Naive thymus-derived CD4-positive, alpha-beta T cell (primary cell): ENCODE results near the gene APOBEC3H. TPM values are rescaled to one million over a fixed set of nuclear protein-coding genes. Genes with fewer than 3 reads are reported as not detected.

ENCODE experiments used
- ATAC-seq: fragments of 150-1000 bp; cut with Tn5 transposase; 2 replicates; pipeline ENCODE4 v1.10.0; 2021; ENCODE audit warnings: mild to moderate bottlenecking, moderate library complexity
- CTCF ChIA-PET: fragments of 350-600 bp; sonication (Branson Sonifier 250); formaldehyde crosslinking; loops from one replicate; lab custom pipeline; 2021; ENCODE audit warnings: antibody characterized with exemption; lab: Charles Lee
- POLR2A ChIA-PET: fragments of 350-600 bp; sonication (Branson Sonifier 250); formaldehyde crosslinking; loops from one replicate; lab custom pipeline; 2021; ENCODE audit warnings: antibody characterized with exemption, inconsistent platforms; lab: Charles Lee
- DNase-seq, 9 donors: peaks; one replicate each; pipeline versions ENCODE4 v3.0.0 to v3.0.0-alpha.2; 2020 to 2022; ENCODE audit warnings: mixed read lengths in 1 of 9
- H3K27ac ChIP-seq: one replicate; pipeline ENCODE4 v1.7.0; 2013; ENCODE audit warnings: mild to moderate bottlenecking, low read depth, low read length, moderate library complexity
- H3K27me3 ChIP-seq, 2 donors: one replicate each; pipeline ENCODE4 v1.7.0; 2013; ENCODE audit warnings: low read length in 2 of 2, mild to moderate bottlenecking in 2 of 2, moderate library complexity in 2 of 2; ENCODE audit not compliant: control insufficient read depth in 2 of 2, insufficient read depth in 2 of 2
- H3K36me3 ChIP-seq, 3 experiments: 1 replicate in 2 of 3; 2 replicates in 1 of 3; pipeline ENCODE4 v1.7.0; 2013; ENCODE audit warnings: low read length in 3 of 3, mild to moderate bottlenecking in 3 of 3, moderate library complexity in 1 of 3; ENCODE audit not compliant: insufficient read depth in 3 of 3, control insufficient read depth in 2 of 3
- H3K4me1 ChIP-seq, 2 donors: one replicate each; pipeline ENCODE4 v1.7.0; 2013; ENCODE audit warnings: low read length in 2 of 2, mild to moderate bottlenecking in 2 of 2, moderate library complexity in 1 of 2; ENCODE audit not compliant: control insufficient read depth in 2 of 2, insufficient read depth in 2 of 2
- H3K4me3 ChIP-seq: 2 replicates; pipeline ENCODE4 v1.7.0; 2013; ENCODE audit warnings: mild to moderate bottlenecking, low read length
- H3K9me3 ChIP-seq, 3 experiments: 1 replicate in 2 of 3; 2 replicates in 1 of 3; pipeline ENCODE4 v1.7.0; 2013; ENCODE audit warnings: low read length in 3 of 3; ENCODE audit not compliant: control insufficient read depth in 2 of 3
- H3K27ac Mint-ChIP-seq, 9 donors: one replicate each; pipeline ENCODE4 v1.8.0; 2020 to 2022; ENCODE audit warnings: mixed read lengths in 9 of 9, mild to moderate bottlenecking in 8 of 9, moderate library complexity in 5 of 9, inconsistent platforms in 2 of 9
- H3K27me3 Mint-ChIP-seq, 5 donors: one replicate each; pipeline ENCODE4 v1.8.0; 2021 to 2022; ENCODE audit warnings: mixed read lengths in 5 of 5, mild to moderate bottlenecking in 1 of 5
- H3K36me3 Mint-ChIP-seq, 5 donors: one replicate each; pipeline ENCODE4 v1.8.0; 2020 to 2022; ENCODE audit warnings: mixed read lengths in 5 of 5, mild to moderate bottlenecking in 3 of 5, inconsistent platforms in 1 of 5
- H3K4me1 Mint-ChIP-seq, 7 donors: one replicate each; pipeline ENCODE4 v1.8.0; 2020 to 2022; ENCODE audit warnings: mixed read lengths in 7 of 7, mild to moderate bottlenecking in 3 of 7, inconsistent platforms in 1 of 7
- H3K4me3 Mint-ChIP-seq, 10 donors: one replicate each; pipeline ENCODE4 v1.8.0; 2020 to 2022; ENCODE audit warnings: mild to moderate bottlenecking in 10 of 10, mixed read lengths in 10 of 10, moderate library complexity in 6 of 10, inconsistent platforms in 2 of 10
- H3K9me3 Mint-ChIP-seq, 11 donors: one replicate each; pipeline ENCODE4 v1.8.0; 2020 to 2022; ENCODE audit warnings: mixed read lengths in 11 of 11, mild to moderate bottlenecking in 4 of 11, inconsistent platforms in 1 of 11, moderate library complexity in 1 of 11
- intact Hi-C, 2 donors: fragments of 100-400 bp; cut with micrococcal nuclease; formaldehyde crosslinking; loops; one replicate each; pipeline ENCODE4 v1.15.1; 2023
- polyA plus RNA-seq, 2 donors: library from polyadenylated mRNA; unstranded; fragments of 300-500 nt; fragmentation: Illumina TruSeq; gene quantifications; one replicate each; pipeline ENCODE4 v1.2.3, GENCODE V29; 2021
- total RNA-seq, 6 experiments: library from RNA in 5 of 6; stranded (reverse) in 5 of 6; gene quantifications; 1 replicate in 5 of 6; 2 replicates in 1 of 6; pipeline ENCODE4 v1.2.3 and lab custom pipeline; 2021 to 2026

Gene APOBEC3H
- total and polyA plus RNA-seq, 7 experiments from 2014 or later: 0.29 to 31.3 (median 1.5) TPM; not detected in 3

DNA sequence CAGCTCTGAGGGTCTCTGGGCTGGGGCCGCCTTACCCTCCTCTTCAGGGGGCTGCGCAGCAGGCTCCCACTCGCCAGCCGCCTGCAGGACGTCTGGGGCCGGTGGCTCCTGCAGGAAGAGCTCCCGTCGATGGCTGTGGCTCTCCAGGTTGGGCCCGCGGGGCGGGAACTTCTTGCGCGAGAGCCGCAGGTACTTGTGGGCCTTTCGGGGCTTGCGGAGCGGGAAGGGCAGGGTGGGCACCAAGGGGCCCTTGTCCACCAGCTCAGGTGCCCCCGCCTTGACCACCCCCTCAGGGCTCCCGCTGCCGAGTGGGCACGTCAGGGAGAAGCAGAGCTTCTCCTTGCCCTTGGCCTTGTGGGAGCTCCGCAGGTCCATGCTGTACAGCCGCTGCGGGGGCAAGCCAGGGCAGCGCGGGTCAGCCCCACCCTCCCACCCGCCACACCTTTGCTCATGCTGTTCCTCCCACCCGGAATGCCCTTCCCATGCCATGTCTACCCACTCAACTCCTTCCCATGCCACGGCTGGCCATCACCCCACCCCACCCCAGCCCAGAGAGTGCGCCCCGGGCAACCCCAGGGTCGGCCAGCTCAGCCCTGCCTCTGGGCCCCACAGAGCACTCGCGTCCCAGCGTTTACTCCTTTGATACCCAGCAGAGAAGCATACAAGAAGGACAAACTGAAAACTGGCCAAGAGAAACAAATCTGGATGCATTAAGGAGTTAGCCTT is 37.5 kb downstream of the APOBEC3H start:
- peaks cover 0 to 63% (median 4%) of the 10 kb centered on the region in 3 experiments for H3K36me3 ChIP-seq
- no peak overlapping the region for H3K4me3 Mint-ChIP-seq
- H3K27ac ChIP-seq: no peak overlapping the region
- no peaks in the 10 kb centered on the region for H3K9me3 ChIP-seq
- H3K27ac Mint-ChIP-seq: peak overlapping the region in 1 of 9 donors; percentile 31
- CTCF ChIA-PET: interaction anchor here (1.1 to 1.4 kb wide), 2 partner anchors 15 to 183 kb away, joined by 3 read pairs; no protein-coding TSS in a partner anchor
- H3K27me3 ChIP-seq: no peaks in the 10 kb centered on the region
- no peaks in the 10 kb centered on the region for H3K4me1 ChIP-seq
- peaks cover 0 to 16% (median 3%) of the 10 kb centered on the region in 5 donors for H3K36me3 Mint-ChIP-seq
- peaks cover 0 to 13% (median 7%) of the 10 kb centered on the region in 7 donors for H3K4me1 Mint-ChIP-seq
- H3K4me3 ChIP-seq: no peak overlapping the region
- POLR2A ChIA-PET: interaction anchor here (0.5 to 2.3 kb wide), 4 partner anchors 8 to 184 kb away, joined by 3 to 8 read pairs (median 5); partner anchors contain the start of gene RPL3
- ATAC-seq (no peak), DNase-seq (no peak)
- H3K27me3 Mint-ChIP-seq: no peaks in the 10 kb centered on the region
- intact Hi-C loops: loop anchor here in 1 of 2 donors (1.0 kb wide), 1 partner anchor 177 kb away; no protein-coding TSS in a partner anchor
- H3K9me3 Mint-ChIP-seq: no peaks in the 10 kb centered on the region

DNA sequence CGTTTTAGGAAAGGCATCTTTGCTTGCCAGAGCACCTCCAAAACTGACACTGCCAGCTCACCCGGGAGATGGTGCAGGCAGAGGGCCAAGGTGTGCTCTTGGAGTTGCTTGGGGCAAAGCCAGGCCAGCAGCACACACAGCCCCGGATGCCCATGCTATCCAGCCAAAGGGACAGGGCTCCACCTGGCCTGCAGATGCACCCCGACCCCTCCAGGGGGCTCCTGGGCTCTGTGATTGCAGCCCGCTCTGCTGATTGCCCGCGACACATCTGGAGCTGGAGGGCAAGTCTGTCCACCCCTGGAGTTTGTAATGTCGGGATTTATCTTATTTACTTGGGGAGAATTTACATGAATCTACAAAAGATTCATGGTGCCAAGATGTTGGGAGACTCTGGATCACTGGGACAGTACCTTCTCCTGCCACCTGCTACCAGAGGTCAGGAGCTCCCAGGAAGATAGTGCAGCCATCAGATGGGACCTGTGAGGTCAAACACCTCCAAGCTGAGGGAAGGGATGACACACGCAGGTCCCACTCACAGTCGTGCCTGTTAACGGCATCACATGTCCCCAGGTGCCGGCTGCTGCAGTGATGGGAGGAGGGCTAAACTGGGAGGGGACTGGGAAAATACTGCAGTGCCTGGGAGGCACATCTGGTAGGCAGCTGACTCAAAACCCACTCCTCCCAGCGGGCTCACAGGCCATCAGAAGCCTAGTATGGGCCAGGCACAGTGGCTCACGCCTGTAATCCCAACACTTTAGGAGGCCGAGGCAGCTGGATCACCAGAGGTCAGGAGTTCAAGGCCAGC is 38.2 kb downstream of the APOBEC3H start:
- peak in 6 of 9 donors; percentile 28 to 42 (median 36) for DNase-seq
- H3K27ac Mint-ChIP-seq: peak overlapping the region in 3 of 9 donors; percentile 6 to 48 (median 31)
- CTCF ChIA-PET: interaction anchor here (0.6 to 1.4 kb wide), 4 partner anchors 14 to 182 kb away, joined by 3 to 4 read pairs (median 3); no protein-coding TSS in a partner anchor
- intact Hi-C loops: loop anchor here in 1 of 2 donors (1.0 kb wide), 1 partner anchor 176 kb away; no protein-coding TSS in a partner anchor
- H3K4me3 Mint-ChIP-seq: no peak overlapping the region
- no peaks in the 10 kb centered on the region for H3K9me3 Mint-ChIP-seq
- POLR2A ChIA-PET: interaction anchor here (1.6 to 2.3 kb wide), 2 partner anchors 10 to 183 kb away, joined by 3 to 8 read pairs; partner anchors contain the start of gene RPL3
- no peaks in the 10 kb centered on the region for H3K27me3 Mint-ChIP-seq
- peaks cover 0 to 19% (median 9%) of the 10 kb centered on the region in 7 donors for H3K4me1 Mint-ChIP-seq
- peak; percentile 73 for ATAC-seq
- no peak overlapping the region for H3K4me3 ChIP-seq
- H3K4me1 ChIP-seq: no peaks in the 10 kb centered on the region
- peaks cover 0 to 57% (median 4%) of the 10 kb centered on the region in 3 experiments for H3K36me3 ChIP-seq
- no peaks in the 10 kb centered on the region for H3K9me3 ChIP-seq
- H3K36me3 Mint-ChIP-seq: peaks cover 0 to 20% (median 3%) of the 10 kb centered on the region in 5 donors
- no peaks in the 10 kb centered on the region for H3K27me3 ChIP-seq
- no peak overlapping the region for H3K27ac ChIP-seq

DNA sequence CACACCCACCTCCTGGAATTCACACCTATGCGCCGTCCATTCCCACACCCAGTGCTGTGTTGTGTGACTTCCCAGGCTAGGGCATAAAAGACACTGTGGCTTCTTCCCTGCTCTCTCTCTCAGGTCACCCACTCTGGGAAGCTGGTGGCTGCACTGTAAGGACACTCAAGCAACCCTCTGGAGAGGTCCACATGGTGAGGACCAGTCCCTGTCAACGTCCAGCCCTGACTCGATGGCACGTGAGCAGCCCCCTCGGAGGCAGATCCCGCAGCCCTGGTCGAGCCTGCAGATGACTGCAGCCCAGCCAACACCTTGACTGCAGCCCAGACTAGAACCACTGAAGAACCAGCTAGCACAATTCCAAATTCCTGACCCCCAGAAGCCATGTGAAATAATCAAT is 39.3 kb downstream of the APOBEC3H start:
- H3K27me3 Mint-ChIP-seq: no peaks in the 10 kb centered on the region
- H3K4me1 Mint-ChIP-seq: peaks cover 0 to 19% (median 9%) of the 10 kb centered on the region in 7 donors
- H3K4me3 Mint-ChIP-seq: no peak overlapping the region
- Histone ChIP-seq H3K27me3 (no peaks in the 10 kb centered on the region), H3K27ac (no peak overlapping the region), H3K9me3 (no peaks in the 10 kb centered on the region), H3K36me3 (peaks cover 0 to 55% (median 4%) of the 10 kb centered on the region in 3 experiments), H3K4me1 (no peaks in the 10 kb centered on the region), H3K4me3 (no peak overlapping the region)
- DNase-seq (no peak), ATAC-seq (no peak)
- H3K27ac Mint-ChIP-seq: no peak overlapping the region
- intact Hi-C loops: no loop called here
- ChIA-PET CTCF (no interaction called here), POLR2A (interaction anchor here (1.6 to 2.3 kb wide), 2 partner anchors 11 to 182 kb away, joined by 3 to 8 read pairs; partner anchors contain the start of gene RPL3)
- no peaks in the 10 kb centered on the region for H3K9me3 Mint-ChIP-seq
- peaks cover 0 to 13% (median 0%) of the 10 kb centered on the region in 5 donors for H3K36me3 Mint-ChIP-seq

DNA sequence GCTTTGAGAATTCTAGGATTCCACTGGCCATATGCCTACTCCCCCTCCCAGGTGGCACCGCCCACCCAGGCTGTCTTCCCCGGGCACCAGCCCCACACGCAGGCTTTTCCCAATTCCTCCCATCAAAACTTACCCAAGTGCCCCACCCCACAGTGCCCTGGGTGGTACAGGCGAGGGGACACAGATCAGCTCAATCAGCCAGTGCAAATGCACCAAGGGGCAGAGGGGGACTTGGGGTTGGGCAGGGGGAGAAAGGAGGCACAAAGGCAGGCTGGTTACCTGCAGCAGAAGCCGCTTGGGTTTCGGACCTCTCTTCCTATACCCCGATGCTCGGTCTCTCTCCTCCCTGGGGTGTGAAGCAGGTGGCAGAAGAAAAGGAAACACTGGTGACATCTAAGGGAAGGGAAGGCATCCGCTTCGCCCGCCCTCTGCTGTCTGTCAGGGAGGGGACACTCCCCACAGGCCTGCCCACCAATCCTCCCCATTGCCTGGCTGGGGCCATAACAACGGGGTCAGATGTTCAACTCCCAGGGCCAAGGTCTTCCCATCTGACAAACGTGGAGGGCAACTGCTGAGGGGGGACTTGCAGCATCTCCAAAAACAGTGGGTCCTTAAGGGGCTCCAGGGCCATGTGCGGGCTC is 41.4 kb downstream of the APOBEC3H start:
- H3K36me3 ChIP-seq: peaks cover 0 to 33% (median 1%) of the 10 kb centered on the region in 3 experiments
- Mint-ChIP-seq H3K27ac (peak overlapping the region in 1 of 9 donors; percentile 51), H3K9me3 (no peaks in the 10 kb centered on the region), H3K27me3 (no peaks in the 10 kb centered on the region), H3K36me3 (peaks cover 0 to 9% (median 0%) of the 10 kb centered on the region in 5 donors), H3K4me1 (peaks cover 0 to 24% (median 8%) of the 10 kb centered on the region in 7 donors), H3K4me3 (no peak overlapping the region)
- ChIA-PET POLR2A (interaction anchor here (0.6 to 0.9 kb wide), 3 partner anchors 12 to 181 kb away, joined by 3 to 7 read pairs (median 3); partner anchors contain the start of gene RPL3), CTCF (interaction anchor here (0.7 kb wide), 1 partner anchor 95 kb away, joined by 3 read pairs; no protein-coding TSS in a partner anchor)
- H3K27ac ChIP-seq: no peak overlapping the region
- no peak for ATAC-seq
- DNase-seq: no peak
- H3K9me3 ChIP-seq: no peaks in the 10 kb centered on the region
- intact Hi-C loops: no loop called here
- H3K4me1 ChIP-seq: no peaks in the 10 kb centered on the region
- no peaks in the 10 kb centered on the region for H3K27me3 ChIP-seq
- no peak overlapping the region for H3K4me3 ChIP-seq

DNA sequence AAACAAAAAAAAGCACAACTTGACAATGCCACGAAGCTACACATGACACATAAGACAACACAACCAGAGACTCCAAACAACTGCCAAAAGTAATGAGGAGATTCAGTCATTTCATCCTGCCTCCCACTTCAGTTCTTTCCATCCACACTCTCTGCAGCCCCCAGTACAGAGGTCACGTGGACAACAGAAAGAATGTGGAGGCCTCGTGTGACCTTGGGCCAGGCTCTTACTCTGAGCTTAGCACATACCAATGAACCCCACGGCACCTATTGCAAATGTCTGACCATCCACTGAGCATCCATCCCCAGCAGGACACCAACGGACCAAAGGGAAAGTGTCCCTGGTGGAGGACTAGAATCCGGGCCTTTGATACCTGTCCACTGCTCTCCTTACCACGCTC is 42.9 kb downstream of the APOBEC3H start:
- Mint-ChIP-seq H3K4me1 (peaks cover 7 to 35% (median 20%) of the 10 kb centered on the region in 7 donors), H3K27me3 (no peaks in the 10 kb centered on the region), H3K27ac (peak overlapping the region in 1 of 9 donors; percentile 39), H3K9me3 (no peaks in the 10 kb centered on the region), H3K4me3 (no peak overlapping the region), H3K36me3 (peaks cover 0 to 9% (median 0%) of the 10 kb centered on the region in 5 donors)
- ChIA-PET POLR2A (no interaction called here), CTCF (no interaction called here)
- peaks cover 0 to 24% (median 0%) of the 10 kb centered on the region in 3 experiments for H3K36me3 ChIP-seq
- H3K27me3 ChIP-seq: no peaks in the 10 kb centered on the region
- H3K9me3 ChIP-seq: no peaks in the 10 kb centered on the region
- no peak overlapping the region for H3K4me3 ChIP-seq
- DNase-seq (no peak), ATAC-seq (no peak)
- intact Hi-C loops: no loop called here
- H3K27ac ChIP-seq: no peak overlapping the region
- peaks cover 0 to 9% of the 10 kb centered on the region in 2 donors for H3K4me1 ChIP-seq
